ENCODE measurements around the gene EFNB2. TPM values are rescaled to one million over a fixed set of nuclear protein-coding genes. Genes with fewer than 3 reads are reported as not detected.

EFNB2 gene
- total and polyA plus RNA-seq, 2 of the 8 experiments (the other 6 are each of a cell fraction or from before 2014, with no cell fraction given), result 8.2 to 12.0 TPM

DNA sequence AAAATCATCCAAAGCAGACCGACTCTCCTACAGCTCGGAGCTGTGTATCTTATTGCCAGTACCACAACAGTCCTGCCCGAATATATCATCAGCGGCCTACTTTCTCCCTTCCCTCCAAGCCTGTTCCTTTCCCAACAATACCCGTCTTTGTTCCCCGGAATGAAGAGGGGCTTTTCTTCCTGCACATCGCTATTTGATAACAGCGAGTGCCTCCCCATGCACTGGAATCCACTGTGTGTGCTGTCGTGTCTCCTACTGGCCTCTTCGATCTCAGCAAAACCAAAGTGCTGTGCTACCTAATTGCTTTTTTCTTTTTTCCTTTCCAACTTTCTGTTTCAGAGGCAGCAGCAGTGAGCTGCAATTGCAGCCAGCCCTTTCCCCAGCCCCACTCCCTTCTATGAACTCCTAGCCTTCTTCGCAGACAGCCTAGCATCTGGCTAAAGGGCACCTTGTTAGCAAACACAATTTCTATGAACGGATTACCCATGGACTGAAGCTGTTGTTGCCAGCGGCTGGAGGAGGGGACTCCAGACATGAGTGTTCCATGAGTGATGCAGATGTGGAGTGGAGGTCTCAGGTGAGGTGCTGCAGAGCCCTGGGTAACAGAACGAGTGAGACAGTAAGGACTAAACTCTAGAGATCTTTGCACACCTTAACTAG, 43.4 kb downstream of the EFNB2 start (continued):
- TF ChIP-seq, protein P1, sequence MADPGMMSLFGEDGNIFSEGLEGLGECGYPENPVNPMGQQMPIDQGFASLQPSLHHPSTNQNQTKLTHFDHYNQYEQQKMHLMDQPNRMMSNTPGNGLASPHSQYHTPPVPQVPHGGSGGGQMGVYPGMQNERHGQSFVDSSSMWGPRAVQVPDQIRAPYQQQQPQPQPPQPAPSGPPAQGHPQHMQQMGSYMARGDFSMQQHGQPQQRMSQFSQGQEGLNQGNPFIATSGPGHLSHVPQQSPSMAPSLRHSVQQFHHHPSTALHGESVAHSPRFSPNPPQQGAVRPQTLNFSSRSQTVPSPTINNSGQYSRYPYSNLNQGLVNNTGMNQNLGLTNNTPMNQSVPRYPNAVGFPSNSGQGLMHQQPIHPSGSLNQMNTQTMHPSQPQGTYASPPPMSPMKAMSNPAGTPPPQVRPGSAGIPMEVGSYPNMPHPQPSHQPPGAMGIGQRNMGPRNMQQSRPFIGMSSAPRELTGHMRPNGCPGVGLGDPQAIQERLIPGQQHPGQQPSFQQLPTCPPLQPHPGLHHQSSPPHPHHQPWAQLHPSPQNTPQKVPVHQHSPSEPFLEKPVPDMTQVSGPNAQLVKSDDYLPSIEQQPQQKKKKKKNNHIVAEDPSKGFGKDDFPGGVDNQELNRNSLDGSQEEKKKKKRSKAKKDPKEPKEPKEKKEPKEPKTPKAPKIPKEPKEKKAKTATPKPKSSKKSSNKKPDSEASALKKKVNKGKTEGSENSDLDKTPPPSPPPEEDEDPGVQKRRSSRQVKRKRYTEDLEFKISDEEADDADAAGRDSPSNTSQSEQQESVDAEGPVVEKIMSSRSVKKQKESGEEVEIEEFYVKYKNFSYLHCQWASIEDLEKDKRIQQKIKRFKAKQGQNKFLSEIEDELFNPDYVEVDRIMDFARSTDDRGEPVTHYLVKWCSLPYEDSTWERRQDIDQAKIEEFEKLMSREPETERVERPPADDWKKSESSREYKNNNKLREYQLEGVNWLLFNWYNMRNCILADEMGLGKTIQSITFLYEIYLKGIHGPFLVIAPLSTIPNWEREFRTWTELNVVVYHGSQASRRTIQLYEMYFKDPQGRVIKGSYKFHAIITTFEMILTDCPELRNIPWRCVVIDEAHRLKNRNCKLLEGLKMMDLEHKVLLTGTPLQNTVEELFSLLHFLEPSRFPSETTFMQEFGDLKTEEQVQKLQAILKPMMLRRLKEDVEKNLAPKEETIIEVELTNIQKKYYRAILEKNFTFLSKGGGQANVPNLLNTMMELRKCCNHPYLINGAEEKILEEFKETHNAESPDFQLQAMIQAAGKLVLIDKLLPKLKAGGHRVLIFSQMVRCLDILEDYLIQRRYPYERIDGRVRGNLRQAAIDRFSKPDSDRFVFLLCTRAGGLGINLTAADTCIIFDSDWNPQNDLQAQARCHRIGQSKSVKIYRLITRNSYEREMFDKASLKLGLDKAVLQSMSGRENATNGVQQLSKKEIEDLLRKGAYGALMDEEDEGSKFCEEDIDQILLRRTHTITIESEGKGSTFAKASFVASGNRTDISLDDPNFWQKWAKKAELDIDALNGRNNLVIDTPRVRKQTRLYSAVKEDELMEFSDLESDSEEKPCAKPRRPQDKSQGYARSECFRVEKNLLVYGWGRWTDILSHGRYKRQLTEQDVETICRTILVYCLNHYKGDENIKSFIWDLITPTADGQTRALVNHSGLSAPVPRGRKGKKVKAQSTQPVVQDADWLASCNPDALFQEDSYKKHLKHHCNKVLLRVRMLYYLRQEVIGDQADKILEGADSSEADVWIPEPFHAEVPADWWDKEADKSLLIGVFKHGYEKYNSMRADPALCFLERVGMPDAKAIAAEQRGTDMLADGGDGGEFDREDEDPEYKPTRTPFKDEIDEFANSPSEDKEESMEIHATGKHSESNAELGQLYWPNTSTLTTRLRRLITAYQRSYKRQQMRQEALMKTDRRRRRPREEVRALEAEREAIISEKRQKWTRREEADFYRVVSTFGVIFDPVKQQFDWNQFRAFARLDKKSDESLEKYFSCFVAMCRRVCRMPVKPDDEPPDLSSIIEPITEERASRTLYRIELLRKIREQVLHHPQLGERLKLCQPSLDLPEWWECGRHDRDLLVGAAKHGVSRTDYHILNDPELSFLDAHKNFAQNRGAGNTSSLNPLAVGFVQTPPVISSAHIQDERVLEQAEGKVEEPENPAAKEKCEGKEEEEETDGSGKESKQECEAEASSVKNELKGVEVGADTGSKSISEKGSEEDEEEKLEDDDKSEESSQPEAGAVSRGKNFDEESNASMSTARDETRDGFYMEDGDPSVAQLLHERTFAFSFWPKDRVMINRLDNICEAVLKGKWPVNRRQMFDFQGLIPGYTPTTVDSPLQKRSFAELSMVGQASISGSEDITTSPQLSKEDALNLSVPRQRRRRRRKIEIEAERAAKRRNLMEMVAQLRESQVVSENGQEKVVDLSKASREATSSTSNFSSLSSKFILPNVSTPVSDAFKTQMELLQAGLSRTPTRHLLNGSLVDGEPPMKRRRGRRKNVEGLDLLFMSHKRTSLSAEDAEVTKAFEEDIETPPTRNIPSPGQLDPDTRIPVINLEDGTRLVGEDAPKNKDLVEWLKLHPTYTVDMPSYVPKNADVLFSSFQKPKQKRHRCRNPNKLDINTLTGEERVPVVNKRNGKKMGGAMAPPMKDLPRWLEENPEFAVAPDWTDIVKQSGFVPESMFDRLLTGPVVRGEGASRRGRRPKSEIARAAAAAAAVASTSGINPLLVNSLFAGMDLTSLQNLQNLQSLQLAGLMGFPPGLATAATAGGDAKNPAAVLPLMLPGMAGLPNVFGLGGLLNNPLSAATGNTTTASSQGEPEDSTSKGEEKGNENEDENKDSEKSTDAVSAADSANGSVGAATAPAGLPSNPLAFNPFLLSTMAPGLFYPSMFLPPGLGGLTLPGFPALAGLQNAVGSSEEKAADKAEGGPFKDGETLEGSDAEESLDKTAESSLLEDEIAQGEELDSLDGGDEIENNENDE (IDR thresholded peaks at IDR 0.05; ENCODE audit: insufficient replicate concordance, low read length), result no peak
- TF ChIP-seq SIX5 (IDR thresholded peaks at IDR 0.05; ENCODE audit: low read depth, low read length), result no peak
- TF ChIP-seq ZNF274 (IDR thresholded peaks at IDR 0.05; ENCODE audit: borderline replicate concordance, extremely low read depth, low read length), result no peak
- TF ChIP-seq SIRT6 (IDR thresholded peaks at IDR 0.05; ENCODE audit: low read length), result no peak
- TF ChIP-seq TAF1 (IDR thresholded peaks at IDR 0.05; ENCODE audit: low read depth, low read length), result no peak
- no peak for TF ChIP-seq TBP (IDR thresholded peaks at IDR 0.05; ENCODE audit: low read depth, low read length)

Data from H1 (cell line).